ENCODE data around the gene NR6A1. TPM values are rescaled to one million over a fixed set of nuclear protein-coding genes. Genes with fewer than 3 reads are reported as not detected.
A peak's percentile ranks its signal among the peaks of the same experiment; 100 is the strongest.

Gene NR6A1
- total and polyA plus RNA-seq, 2 of the 13 experiments (the other 11 are each of a cell fraction or from before 2014, with no cell fraction given), result 28.1 to 31.5 TPM

GRCh38 chr9:124771021-124771866 lies at the start of gene NR6A1 (continued):
- TF ChIP-seq TEAD3 (CRISPR knock-in tag; optimal IDR thresholded peaks at IDR 0.05; ENCODE audit: borderline replicate concordance), result no peak
- TF ChIP-seq SUZ12 (IDR thresholded peaks at IDR 0.05; ENCODE audit: low read depth, low read length), result peak; percentile 64
- no peak for TF ChIP-seq ZNF180 (CRISPR knock-in tag; IDR thresholded peaks at IDR 0.05; ENCODE audit: borderline replicate concordance, low read depth)
- TF ChIP-seq TEAD2 (CRISPR knock-in tag; IDR thresholded peaks at IDR 0.05), result no peak
- no peak for TF ChIP-seq SP140L (CRISPR knock-in tag; IDR thresholded peaks at IDR 0.05; ENCODE audit: borderline replicate concordance)
- TF ChIP-seq KAT7 (CRISPR knock-in tag; IDR thresholded peaks at IDR 0.05; ENCODE audit: borderline replicate concordance), result peak; percentile 44; the same call in 1 of the 2 replicates
- no peak for TF ChIP-seq SRSF9 (IDR thresholded peaks at IDR 0.05; ENCODE audit: borderline replicate concordance, insufficient read depth, low read depth, low read length, poor library complexity, severe bottlenecking)
- TF ChIP-seq U2AF2 (IDR thresholded peaks at IDR 0.05; ENCODE audit: low read depth, low read length), result no peak
- TF ChIP-seq ATF1 (CRISPR knock-in tag; IDR thresholded peaks at IDR 0.05), result peak; percentile 89
- no peak for TF ChIP-seq TSC22D2 (CRISPR knock-in tag; IDR thresholded peaks at IDR 0.05; ENCODE audit: borderline replicate concordance)
- TF ChIP-seq ZNF670 (CRISPR knock-in tag; IDR thresholded peaks at IDR 0.05; ENCODE audit: borderline replicate concordance), result peak; percentile 61; the same call in 1 of the 2 replicates
- TF ChIP-seq SRF (IDR thresholded peaks at IDR 0.05; ENCODE audit: low read depth, low read length), result no peak
- no peak for TF ChIP-seq ZSCAN5A (CRISPR knock-in tag; IDR thresholded peaks at IDR 0.05; ENCODE audit: borderline replicate concordance)
- no peak for TF ChIP-seq TERF1 (CRISPR knock-in tag; IDR thresholded peaks at IDR 0.05)
- TF ChIP-seq YEATS4 (CRISPR knock-in tag; IDR thresholded peaks at IDR 0.05; ENCODE audit: borderline replicate concordance), result peak; percentile 70; the same call in 1 of the 2 replicates
- no peak for TF ChIP-seq HDAC2 (CRISPR knock-in tag; IDR thresholded peaks at IDR 0.05)
- peak; percentile 55; the same call in 1 of the 2 replicates for TF ChIP-seq KLF15 (CRISPR knock-in tag; IDR thresholded peaks at IDR 0.05; ENCODE audit: borderline replicate concordance)
- peak; percentile 43; the same call in 1 of the 2 replicates for TF ChIP-seq HBP1 (CRISPR knock-in tag; IDR thresholded peaks at IDR 0.05; ENCODE audit: low read depth)
- no peak for TF ChIP-seq CENPBD1 (CRISPR knock-in tag; IDR thresholded peaks at IDR 0.05; ENCODE audit: borderline replicate concordance, low read depth)
- TF ChIP-seq ZNF891 (CRISPR knock-in tag; IDR thresholded peaks at IDR 0.05), result no peak
- 0 out of 2 replicates have a peak, but pooled peaks have one; percentile 6 for TF ChIP-seq ZBTB20 (CRISPR knock-in tag; IDR thresholded peaks at IDR 0.05; ENCODE audit: borderline replicate concordance, low read depth)
- TF ChIP-seq PPARG (CRISPR knock-in tag; conservative IDR thresholded peaks at IDR 0.05), result no peak; the same call in 1 of the 2 replicates
- no peak for TF ChIP-seq ZNF570 (CRISPR knock-in tag; IDR thresholded peaks at IDR 0.05; ENCODE audit: borderline replicate concordance)
- TF ChIP-seq ZNF326 (CRISPR knock-in tag; IDR thresholded peaks at IDR 0.05; ENCODE audit: borderline replicate concordance), result no peak
- no peak for TF ChIP-seq MEF2D (CRISPR knock-in tag; IDR thresholded peaks at IDR 0.05)
